ENCODE measurements around the gene COA1.
"Not testable (repeated sequence)": the region's sequence is repeated elsewhere in the genome, so short reads cannot be mapped to it uniquely, and the experiment has no call there.

Gene COA1

DNA sequence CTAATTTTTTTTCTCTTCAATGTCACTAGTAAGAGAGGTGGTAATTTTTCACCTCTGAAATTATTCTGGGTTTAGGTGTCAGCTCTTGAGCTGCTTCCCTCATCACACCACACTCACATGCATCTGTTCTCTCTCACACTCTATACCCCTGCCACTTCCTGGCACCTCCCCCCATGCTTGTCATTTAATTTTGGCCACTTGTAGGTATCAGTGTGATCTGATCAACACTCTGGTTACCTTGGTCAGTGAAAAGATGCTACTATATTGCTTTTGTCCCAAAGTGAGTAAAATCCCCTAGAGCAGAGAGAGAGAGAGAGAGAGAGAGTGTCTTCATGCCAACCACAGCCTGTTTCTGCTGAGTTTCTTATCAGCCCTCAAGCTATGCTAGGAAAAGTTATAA is 103.9 kb downstream of the COA1 start:
- no peak for DNase-seq

DNA sequence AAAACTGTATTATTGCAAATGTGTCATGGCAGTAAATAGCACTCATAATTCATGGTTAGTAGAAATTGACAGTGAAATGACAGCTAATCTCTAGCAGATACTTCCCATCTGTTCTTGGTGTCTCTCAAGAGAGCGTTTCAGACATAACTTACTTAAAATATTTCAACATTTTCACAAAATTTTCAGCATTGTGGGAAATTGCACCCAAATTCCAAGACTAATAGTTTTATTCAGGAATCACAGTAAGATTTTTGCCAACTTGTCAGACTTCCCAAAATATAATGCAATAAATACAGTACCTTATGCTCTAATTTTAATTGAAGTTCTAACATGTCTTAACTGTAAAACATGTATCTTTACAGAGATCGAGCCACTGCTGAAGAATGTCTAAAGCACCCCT is 105.2 kb downstream of the COA1 start:
- DNase-seq = no peak

DNA sequence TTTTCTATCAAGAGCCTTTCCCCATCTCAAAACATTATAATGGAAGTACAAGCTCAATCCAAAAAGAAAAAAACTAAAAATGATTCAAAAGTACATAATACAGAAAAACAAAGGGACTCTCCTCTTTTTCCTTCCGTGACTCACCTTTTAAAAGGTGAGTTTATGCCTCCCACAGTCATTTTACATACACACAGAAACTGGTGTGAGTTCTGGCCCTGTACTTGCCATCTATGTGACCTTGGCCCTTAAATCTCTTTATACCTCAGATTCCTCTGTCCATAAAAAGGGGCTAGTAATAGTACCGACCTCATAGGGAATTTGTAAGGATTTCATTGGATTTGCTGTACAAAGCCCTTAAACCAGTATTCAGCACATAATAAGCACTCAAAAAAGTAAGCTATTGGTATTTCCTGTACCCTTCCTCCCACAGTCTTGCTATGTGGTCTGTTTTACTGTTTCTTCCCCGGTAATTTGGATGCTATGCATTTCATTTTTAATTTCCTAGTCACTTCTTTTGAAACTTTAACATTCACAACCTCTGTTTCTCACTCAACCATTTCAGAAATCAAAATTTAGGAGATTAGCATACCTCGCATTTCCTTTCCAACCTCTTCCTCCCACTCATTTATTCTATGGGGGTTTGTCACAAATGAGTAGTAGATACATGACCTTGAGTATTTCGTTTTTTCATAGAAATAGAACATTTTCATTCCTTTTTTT is 107.4 kb downstream of the COA1 start:
- DNase-seq = no peak

DNA sequence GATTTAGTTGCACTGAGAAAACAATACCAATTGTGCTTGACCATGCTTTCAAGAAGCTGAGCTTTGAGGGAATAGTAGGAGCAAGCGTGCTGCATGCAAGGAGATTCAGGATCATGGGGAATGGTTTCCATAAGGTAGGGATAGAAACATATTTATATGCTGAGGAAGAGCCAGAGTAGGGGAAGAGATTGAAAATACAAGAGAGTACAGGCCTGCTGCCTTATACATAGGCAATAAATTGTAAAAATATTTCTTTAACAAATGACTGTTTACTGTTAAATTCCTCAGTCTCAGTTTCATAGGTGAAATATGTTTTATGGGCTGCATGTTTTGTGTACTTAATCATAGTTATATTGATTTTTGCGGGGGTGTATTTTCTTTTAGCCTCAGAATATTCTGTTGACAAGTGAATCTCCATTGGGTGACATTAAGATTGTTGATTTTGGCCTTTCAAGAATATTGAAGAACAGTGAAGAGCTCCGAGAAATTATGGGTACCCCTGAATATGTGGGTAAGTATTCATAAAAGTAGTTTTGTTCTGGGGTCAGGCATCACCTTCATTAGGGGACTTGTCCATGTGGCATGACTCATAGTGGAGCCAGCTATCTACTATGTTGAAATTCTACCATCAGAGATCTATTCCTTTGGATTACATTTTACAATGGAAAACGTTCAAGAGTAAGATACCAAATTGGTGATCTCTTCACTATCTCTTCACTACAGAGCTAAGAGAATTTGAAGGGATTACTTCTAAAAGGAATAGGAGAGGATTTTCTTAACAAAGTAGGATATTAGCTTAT is 109.9 kb downstream of the COA1 start:
- DNase-seq = no peak

DNA sequence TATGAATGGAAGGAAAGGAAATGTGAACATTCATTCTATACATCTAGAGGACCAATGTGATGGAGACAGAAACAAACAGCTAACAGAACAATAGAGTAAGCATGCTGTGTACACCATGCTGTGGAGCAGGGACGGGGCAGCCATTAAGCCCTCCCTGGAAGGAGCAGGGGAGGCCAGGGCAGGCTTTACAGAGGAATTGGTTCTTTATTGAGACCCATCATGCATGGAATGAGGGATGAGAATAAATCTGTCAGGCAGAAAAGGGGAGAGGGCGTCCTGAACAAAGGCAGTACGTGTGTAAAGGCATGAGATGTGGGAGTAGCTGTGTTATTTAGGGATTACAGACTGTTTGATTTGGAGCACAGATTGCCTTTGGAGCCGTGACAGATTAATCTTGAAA is 111.2 kb downstream of the COA1 start:
- no peak for DNase-seq

DNA sequence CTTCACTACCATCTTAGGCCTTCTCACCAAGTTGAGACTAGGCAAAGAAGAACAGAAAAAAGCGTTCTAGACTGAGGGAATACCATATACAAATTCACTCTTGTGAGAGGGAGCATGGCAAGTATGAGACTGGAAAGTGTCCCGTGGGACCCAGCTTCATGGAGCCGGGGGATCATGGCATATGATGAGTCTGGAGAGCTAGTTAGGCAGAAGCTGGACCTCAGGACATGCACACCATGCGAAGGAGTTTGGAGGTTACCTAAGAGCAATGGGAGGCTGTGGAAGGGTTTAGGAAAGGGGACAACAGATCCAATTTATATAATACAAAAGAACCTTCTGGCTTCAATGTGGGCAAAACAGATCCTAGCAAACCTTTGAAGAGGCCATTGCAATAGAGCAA is 112.3 kb downstream of the COA1 start:
- no peak for DNase-seq

DNA sequence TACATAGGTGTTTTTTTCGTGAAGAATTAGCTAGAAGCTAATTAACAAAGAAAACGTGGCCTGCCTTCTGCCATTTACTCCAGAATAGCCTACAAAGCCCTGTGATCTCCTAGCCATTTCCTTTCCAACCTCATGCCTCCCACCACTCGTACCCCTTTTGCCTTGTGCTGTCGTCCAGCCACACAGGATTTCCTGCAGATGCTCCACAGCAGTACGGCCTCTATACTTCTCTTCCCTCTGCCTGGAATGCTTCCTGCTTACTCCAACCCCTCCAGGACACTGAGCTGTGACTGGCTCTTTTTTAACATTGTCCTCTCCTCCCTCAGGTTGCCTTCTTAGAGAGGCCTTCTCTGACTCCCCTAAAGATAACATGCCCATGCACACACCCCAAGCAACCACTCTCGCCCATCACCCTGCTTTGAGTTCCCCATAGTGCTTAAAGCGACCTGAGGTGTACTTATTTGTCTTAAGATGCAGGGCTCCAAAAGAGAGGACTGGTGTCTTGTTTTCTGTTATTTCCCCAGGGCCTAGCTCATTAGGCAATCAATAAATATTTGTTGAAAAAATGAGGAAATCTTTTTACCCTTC is 113.7 kb downstream of the COA1 start:
- DNase-seq = no peak

DNA sequence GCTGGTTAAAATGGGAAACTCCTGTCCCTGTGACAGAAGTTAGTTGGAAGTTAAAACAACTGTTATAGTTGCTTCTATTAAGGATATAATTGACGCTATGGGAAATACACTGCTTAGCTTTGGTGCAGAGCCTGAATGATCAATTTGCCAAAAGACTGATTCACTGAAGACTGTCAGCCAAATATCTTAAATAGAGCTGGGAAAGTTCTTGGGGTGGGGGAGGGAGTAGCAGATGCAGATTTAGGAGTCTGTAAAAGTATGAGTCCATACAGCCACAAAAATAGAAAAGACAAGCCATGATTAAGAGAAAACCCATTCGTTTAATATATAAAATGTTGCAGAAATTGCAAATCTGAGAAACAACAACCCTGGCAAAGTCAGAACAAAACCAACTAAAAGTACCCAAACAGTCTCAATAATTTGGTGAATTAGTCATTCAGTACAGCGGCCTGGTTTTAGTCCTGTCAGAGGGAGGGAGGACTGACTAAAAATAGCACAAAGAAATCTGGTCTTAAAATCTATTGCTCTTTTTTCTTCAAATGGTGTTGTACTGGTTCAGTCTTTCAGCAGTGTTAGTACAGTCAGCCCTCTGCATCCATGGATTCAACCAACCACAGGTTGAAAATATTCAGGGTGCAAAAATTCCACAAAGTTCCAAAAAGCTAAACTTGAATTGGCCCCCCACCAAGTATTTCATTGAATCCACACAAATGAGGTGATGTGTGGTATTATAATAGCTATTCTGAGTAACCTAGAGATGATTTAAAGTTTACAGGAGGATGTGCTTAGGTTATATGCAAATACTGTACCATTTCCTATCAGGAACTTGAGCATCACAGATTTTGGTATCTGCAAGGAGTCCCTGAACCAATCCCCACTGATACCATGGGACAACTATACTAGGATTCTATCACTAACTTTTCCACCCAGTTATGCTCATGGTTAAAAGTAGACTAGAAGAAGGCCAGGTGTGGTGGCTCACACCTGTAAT is 116.4 kb downstream of the COA1 start:
- no peak for DNase-seq

DNA sequence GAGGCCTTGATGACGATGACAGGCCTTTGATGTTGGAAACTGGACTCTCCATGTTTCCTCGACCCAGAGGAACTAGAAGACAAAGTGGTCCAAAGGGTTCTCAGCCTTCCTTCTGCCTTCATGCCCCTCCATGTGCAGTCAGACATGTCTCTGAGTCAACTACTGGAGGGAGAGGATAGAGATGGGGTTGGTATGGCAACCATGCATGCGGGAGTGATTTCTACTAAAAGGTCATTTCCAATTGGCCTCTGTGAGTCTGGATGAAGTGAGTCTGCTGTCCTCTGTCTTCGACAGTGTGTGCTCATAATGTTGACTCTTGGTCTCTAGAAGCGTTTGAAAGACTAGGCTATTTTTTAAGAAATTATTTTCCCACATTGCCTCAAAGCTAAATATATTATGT is 117.2 kb downstream of the COA1 start:
- DNase-seq = no peak

DNA sequence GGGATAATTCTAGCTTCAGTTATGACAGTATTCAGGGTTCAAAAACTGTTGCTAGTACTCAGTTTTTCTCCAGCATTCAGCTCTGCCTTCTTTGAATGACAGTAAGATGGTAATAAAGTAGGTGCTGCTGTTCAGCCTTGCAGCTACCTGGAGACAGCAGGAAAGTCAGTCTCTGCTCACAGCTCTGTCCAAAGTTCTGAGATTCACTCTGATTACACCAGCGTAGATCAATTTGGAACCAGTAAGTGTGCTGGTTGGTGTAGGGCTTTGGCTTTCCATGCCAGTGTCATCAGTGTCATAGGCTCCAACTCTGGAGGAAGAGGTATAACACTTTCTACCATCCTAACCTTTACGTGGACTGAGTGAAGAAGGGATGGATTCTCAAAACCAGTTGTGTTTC is 120.2 kb downstream of the COA1 start:
- no peak for DNase-seq

DNA sequence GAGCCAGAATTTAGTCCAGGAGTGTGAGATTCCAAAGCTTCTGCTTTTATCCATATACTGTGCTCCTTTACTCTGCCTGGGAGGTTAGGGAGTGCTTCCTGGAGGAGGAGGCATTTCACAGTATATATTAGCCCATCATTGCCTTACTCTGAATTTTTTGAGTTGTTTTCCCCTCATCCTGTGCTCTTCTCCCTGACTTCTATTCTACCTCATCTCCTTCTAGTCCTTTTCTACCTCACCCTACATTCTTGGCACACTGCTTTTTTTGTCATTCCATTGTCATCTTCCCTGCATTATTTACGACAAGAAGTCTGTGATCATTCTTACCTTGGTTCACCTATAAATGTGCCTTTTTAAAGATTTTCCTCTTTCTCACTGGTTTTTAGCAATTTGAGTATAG is 125.1 kb downstream of the COA1 start:
- DNase-seq = no peak

DNA sequence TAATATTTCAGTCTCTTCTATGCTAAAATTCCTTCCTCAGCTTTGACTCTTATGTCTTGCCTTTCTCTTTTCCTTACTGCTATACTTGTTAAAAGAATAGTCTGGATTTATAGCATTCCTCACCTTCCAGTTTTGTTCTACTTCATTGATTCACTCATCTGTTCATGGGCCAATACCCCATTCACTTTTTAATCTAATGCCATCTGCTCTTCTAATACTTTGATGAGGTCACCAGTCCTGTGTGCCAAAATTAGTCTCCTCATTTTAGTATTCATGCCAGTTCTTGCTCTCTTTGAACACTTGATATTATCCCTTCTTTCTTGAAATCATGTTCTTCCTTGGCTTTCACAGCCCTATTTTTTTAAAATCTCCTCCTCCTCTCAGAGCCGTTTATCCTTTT is 127.1 kb downstream of the COA1 start:
- no peak for DNase-seq

DNA sequence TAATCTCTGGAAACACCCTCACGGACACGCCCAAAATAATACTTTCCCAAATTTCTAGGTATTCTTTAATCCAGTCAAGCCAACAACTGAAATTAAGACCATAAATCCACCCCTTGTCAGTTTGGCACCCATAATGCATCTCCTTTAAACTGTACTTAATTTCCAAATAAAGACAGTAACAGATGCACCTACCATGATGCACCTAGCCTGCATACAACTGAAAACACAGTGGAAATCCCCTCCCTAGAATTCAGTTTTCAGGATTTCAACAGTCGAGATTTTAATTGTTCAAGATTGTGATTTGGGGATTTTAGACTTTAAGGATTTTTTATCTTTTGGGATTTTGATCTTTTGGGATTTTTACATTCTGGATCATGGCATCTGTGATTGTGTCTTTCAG is 129.3 kb downstream of the COA1 start:
- no peak for DNase-seq

DNA sequence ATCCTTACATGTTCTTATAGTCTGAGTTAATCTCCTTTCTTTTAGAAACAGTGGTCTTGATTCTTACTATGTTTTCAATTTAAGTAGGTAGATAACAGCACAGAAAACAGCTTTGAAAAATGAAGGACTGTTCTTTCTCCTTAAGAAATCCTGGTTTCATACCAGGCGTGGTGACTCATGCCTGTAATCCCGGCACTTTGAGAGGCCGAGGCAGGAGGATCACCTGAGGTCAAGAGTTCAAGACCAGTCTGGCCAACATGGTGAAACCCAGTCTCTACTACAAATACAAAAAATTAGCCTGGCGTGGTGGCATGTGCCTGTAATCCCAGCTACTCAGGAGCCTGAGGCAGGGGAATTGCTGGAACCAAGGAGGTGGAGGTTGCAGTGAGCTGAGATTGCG is 132.9 kb downstream of the COA1 start:
- DNase-seq = not testable (repeated sequence)

DNA sequence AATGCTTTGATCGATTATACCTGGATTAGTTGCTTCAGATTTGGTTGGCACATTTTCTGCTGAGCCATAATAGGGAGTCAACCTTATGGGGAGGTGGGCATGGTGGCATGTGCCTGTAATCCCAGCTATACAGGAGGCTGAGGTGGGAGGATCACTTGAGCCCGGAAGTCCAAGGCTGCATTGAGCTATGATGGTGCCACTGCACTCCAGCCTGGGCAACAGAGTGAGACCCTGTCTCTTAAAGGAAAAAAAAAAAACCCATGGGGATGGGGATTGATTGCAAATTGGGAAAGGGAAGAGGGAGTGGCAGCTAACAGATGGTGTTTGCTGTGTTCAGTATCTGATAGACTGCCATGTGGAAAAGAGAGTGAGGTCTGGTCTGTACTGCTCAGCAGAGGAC is 135.3 kb downstream of the COA1 start:
- no peak for DNase-seq

DNA sequence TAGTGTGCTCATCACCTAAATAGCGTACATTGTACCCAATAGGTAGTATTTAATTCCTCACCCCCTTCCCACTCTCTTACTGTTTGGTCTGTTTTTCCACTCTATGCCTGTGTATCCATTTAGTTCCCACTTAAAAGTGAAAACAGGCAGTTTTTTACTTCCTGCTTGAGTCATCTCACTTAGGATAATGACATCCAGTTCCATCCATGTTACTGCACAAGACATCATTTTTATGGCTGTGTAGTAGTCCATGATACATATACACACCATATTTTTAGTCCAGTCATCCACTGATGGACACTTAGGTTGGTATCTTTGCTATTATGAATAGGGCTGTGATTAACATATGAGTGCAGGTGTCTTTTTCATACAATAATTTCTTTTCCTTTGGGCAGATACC is 136.3 kb downstream of the COA1 start:
- DNase-seq = no peak

DNA sequence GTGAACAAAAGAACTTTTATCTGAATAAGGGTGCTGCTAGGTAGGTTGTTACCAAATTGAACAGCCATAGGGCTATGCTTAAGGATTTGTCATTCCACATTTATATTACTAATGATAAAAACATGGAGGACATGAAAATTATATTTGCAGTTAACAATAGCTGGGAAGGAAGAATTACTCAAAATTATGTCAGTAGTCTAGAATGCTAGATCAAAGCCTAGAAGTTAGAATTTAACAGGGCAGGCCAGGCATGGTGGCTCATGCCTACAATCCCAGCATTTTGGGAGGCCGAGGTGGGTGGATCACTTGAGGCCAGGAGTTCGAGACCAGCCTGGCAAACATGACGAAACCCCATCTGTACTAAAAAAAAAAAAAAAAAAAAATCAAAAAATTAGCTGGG is 137.0 kb downstream of the COA1 start:
- DNase-seq = no peak

DNA sequence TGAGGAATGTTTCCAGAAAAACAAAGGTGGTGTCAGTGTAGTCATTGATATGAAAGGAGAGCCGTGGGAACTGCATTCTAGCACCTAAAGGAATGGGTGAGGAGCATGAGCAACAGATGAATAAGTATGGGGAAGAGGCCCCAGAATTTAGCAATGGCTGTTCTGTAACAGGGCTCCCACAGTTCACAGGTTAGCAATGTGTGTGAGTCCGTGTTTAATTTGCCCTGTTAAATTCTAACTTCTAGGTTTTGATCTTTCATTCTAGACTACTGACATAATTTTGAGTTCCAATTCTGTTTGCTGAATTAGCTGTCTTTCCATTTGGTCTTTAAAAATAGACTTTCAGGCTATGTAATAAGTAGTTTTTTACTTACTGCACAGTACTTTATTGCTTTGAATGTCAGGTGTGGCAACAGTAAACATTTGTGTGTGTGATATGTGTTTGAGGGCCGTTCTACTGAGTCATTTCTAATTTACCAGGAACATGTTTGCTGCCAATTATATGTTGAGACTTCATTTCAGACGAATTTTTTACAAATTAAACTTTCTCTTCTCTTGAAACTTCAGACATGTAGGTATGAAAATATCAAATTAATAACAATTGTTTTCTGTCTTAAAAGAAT is 137.7 kb downstream of the COA1 start:
- no peak for DNase-seq

DNA sequence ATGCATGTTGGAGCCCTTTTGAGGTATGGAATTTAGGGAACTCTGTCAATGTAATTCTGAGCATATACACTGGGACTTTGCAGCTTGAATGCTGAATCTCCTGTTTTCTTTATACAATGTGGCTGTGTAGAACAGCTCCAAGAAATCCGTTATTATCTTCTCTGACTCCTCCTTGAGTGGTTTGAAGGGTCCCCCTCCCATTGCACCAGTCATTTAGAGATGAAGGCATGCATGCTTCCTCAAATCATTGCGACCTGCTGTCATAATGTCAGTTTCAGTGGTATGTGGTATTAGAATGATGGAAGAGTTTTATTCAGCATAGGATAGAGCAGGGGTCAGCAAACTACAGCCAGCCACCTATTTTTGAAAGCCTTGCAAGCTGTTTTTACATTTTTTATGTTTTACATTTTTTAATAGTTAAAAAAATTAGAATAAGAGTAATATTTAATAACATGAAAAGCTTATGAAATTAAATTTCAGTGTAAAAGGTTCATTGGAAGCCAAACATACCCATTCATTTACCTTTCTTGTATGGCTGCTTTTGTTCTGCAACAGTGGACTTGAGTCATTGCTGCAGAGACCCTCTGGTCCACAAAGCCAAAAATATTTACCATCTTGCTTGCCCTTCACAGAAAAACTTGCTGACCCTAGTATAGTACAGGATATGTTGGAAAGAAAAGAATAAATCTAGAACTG is 138.3 kb downstream of the COA1 start:
- DNase-seq = no peak

DNA sequence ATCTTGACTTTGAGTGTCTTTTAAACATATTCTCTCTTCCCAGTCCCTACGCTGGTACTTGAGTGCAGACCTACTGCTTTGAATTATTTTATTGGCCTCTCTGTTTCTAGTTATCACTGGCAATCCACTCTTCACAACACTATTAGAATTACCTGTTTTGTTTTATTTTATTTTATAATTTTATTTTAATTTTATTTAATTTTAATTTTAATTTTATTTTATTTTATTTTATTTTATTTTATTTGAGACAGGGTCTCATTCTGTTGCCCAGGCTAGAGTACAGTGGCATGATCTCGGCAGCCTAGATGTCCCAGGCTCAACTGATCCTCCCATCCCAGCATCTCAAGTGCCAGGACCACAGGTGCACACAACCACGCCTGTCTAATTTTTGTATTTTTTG is 139.6 kb downstream of the COA1 start:
- DNase-seq = peak in 1 of 2 experiments; percentile 62
